Measurements from ENCODE around the gene OPCML.

GRCh38 chr11:132907651-132908413 is 624.5 kb downstream of the OPCML start:
- no peak for TF ChIP-seq POLR2AphosphoS5 (IDR thresholded peaks at IDR 0.05; ENCODE audit: low read depth, low read length)
- TF ChIP-seq, protein P1, sequence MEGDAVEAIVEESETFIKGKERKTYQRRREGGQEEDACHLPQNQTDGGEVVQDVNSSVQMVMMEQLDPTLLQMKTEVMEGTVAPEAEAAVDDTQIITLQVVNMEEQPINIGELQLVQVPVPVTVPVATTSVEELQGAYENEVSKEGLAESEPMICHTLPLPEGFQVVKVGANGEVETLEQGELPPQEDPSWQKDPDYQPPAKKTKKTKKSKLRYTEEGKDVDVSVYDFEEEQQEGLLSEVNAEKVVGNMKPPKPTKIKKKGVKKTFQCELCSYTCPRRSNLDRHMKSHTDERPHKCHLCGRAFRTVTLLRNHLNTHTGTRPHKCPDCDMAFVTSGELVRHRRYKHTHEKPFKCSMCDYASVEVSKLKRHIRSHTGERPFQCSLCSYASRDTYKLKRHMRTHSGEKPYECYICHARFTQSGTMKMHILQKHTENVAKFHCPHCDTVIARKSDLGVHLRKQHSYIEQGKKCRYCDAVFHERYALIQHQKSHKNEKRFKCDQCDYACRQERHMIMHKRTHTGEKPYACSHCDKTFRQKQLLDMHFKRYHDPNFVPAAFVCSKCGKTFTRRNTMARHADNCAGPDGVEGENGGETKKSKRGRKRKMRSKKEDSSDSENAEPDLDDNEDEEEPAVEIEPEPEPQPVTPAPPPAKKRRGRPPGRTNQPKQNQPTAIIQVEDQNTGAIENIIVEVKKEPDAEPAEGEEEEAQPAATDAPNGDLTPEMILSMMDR (IDR thresholded peaks at IDR 0.05): no peak
